ENCODE results near the gene TRIM27. TPM values are rescaled to one million over a fixed set of nuclear protein-coding genes. Genes with fewer than 3 reads are reported as not detected.
"Not testable (repeated sequence)": the region's sequence is repeated elsewhere in the genome, so short reads cannot be mapped to it uniquely, and the experiment has no call there.

TRIM27 gene
- total RNA-seq, 2 donors from 2014 or later: 22.3 to 28.5 TPM

- no peaks in the 10 kb centered on the region for H3K9me3 ChIP-seq
- no peak overlapping the region for H3K4me3 ChIP-seq
- peaks cover 0 to 8% of the 10 kb centered on the region in 2 donors for H3K4me1 ChIP-seq
- no peak overlapping the region for H3K27ac ChIP-seq
- no peaks in the 10 kb centered on the region for H3K36me3 ChIP-seq
- TF ChIP-seq, protein P1, sequence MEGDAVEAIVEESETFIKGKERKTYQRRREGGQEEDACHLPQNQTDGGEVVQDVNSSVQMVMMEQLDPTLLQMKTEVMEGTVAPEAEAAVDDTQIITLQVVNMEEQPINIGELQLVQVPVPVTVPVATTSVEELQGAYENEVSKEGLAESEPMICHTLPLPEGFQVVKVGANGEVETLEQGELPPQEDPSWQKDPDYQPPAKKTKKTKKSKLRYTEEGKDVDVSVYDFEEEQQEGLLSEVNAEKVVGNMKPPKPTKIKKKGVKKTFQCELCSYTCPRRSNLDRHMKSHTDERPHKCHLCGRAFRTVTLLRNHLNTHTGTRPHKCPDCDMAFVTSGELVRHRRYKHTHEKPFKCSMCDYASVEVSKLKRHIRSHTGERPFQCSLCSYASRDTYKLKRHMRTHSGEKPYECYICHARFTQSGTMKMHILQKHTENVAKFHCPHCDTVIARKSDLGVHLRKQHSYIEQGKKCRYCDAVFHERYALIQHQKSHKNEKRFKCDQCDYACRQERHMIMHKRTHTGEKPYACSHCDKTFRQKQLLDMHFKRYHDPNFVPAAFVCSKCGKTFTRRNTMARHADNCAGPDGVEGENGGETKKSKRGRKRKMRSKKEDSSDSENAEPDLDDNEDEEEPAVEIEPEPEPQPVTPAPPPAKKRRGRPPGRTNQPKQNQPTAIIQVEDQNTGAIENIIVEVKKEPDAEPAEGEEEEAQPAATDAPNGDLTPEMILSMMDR (IDR thresholded peaks at IDR 0.05): no peak
- no peak for DNase-seq (ENCODE audit: low spot score)
- no peaks in the 10 kb centered on the region for H3K27me3 ChIP-seq
Observed at GRCh38 chr6:28956331-28956730, 32.5 kb upstream of the TRIM27 start.

GRCh38 chr6:28953585-28954258, 29.9 kb upstream of the TRIM27 start:
- Histone ChIP-seq H3K27ac (no peak overlapping the region), H3K4me3 (peak overlapping the region; percentile 30 to 46), H3K27me3 (no peaks in the 10 kb centered on the region), H3K36me3 (no peaks in the 10 kb centered on the region), H3K4me1 (peaks cover 0 to 8% of the 10 kb centered on the region in 2 donors), H3K9me3 (no peaks in the 10 kb centered on the region)
- no peak for DNase-seq (ENCODE audit: low spot score)
- TF ChIP-seq, protein P1 (IDR thresholded peaks at IDR 0.05): no peak

DNA sequence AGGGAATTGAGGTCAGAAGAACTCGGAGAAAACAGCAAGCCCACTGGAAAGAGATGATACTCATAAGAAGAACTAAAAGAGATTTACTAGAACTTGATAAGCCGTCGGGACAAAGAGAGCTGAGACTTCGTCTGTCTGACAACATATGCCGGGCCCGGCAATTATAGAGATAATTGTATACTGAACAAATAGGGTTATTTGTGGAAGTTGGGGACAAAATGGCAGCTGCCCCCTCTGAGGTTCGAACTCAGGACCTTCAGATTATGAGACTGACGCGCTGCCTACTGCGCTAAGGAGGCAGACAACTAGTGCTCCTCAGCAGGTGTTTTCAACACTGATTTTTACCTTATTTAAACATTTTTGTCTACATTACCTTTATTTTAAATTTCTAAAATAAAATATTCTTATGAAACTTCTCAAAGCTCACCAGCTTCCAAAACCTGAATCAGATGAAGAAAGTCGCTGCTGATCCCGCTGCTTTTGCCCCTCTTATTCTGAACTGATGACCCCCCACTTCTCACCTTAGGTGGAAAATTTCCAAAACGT, 29.3 kb upstream of the TRIM27 start:
- no peaks in the 10 kb centered on the region for H3K27me3 ChIP-seq
- H3K36me3 ChIP-seq: no peaks in the 10 kb centered on the region
- no peaks in the 10 kb centered on the region for H3K9me3 ChIP-seq
- TF ChIP-seq, protein P1 (IDR thresholded peaks at IDR 0.05): no peak
- no peak for DNase-seq (ENCODE audit: low spot score)
- H3K4me3 ChIP-seq: peak overlapping the region; percentile 30 to 46
- H3K4me1 ChIP-seq: peaks cover 0 to 8% of the 10 kb centered on the region in 2 donors
- no peak overlapping the region for H3K27ac ChIP-seq

- H3K27me3 ChIP-seq; H3K4me1 ChIP-seq; DNase-seq (ENCODE audit: low spot score); H3K4me3 ChIP-seq; H3K9me3 ChIP-seq; H3K27ac ChIP-seq; H3K36me3 ChIP-seq: not testable (repeated sequence)
Observed at GRCh38 chr6:28949656-28950195, 25.9 kb upstream of the TRIM27 start.

DNA sequence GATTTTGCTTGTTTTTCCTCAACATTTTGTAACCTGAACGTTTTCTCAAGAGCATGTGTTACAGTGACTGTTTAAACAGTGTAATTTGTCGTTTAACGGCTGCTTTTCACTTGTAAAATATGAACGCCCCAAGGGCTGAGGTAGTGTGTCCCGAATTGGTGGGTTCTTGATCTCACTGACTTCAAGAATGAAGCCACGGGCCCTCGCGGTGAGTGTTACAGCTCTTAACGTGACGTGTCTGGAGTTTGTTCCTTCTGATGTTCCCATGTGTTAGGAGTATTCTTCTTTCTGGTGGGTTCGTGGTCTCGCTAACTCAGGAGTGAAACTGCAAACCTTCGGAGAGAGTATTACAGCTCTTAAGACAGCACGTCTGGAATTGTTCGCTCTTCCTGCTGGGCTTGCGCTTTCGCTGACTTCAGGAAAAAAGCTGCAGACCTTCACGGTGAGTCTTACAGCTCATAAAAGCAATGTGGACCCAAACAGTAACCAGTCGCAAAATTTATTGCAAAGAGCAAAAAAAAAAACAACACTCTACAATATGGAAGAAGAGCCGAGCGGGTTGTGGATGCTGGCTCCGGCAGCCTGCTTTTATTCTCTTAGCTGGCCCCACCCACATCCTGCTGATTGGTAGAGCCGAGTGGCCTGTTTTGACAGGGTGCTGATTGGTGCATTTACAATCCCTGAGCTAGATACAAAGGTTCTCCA, 25.1 kb upstream of the TRIM27 start:
- Histone ChIP-seq H3K36me3 (no peaks in the 10 kb centered on the region), H3K9me3 (no peaks in the 10 kb centered on the region), H3K4me1 (peaks cover 0 to 8% of the 10 kb centered on the region in 2 donors), H3K27me3 (no peaks in the 10 kb centered on the region), H3K4me3 (no peak overlapping the region), H3K27ac (no peak overlapping the region)
- no peak for DNase-seq (ENCODE audit: low spot score)
- TF ChIP-seq, protein P1 (IDR thresholded peaks at IDR 0.05): no peak

- no peaks in the 10 kb centered on the region for H3K9me3 ChIP-seq
- H3K4me1 ChIP-seq: peaks cover 0 to 7% of the 10 kb centered on the region in 2 donors
- H3K4me3 ChIP-seq: no peak overlapping the region
- no peaks in the 10 kb centered on the region for H3K36me3 ChIP-seq
- TF ChIP-seq, protein P1 (IDR thresholded peaks at IDR 0.05): no peak
- no peak for DNase-seq (ENCODE audit: low spot score)
- H3K27me3 ChIP-seq: no peaks in the 10 kb centered on the region
- no peak overlapping the region for H3K27ac ChIP-seq
Observed at GRCh38 chr6:28947831-28948270, 24.1 kb upstream of the TRIM27 start.
